ENCODE results near the gene CDK15.

DNA sequence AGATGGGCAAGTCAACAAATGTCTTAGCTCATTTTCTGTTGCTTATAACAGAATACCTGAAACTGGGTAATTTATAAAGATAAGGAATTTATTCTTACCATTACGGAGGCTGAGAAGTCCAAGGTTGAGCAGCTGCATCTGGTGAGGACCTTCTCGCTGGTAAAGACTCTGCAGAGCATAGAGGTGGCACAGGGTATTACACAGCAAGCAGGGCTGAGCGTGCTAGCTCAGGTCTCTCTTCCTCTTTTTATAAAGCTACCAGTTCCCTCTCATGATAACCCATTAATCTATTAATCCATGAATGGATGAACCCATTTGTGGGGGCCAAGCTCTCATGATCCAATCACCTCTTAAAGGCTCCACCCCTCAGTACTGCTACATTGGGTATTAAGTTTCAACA, 109.1 kb downstream of the CDK15 start:
- TF ChIP-seq SMC3 (IDR thresholded peaks at IDR 0.05) (no peak), POLR2A (IDR thresholded peaks at IDR 0.05; ENCODE audit: low read length) (no peak), JUN (IDR thresholded peaks at IDR 0.05) (no peak), CTCF (IDR thresholded peaks at IDR 0.05) (no peak), PBX3 (IDR thresholded peaks at IDR 0.05) (no peak), KDM5A (IDR thresholded peaks at IDR 0.05) (no peak), ZFP36 (IDR thresholded peaks at IDR 0.05; ENCODE audit: borderline replicate concordance, partially characterized antibody) (no peak), REST (IDR thresholded peaks at IDR 0.05) (no peak), RNF2 (IDR thresholded peaks at IDR 0.05; ENCODE audit: borderline replicate concordance, low read depth) (no peak)

Measured in A549 (cell line).